ENCODE data around the gene MRPL58.

The MRPL58 gene

GRCh38 chr17:75063201-75063600 lies 50.7 kb downstream of the MRPL58 start:
- POLR2A ChIA-PET = interaction anchor here (0.5 kb wide), 1 partner anchor 11 kb away, joined by 3 read pairs; no protein-coding TSS in a partner anchor
- H3K4me3 ChIP-seq (ENCODE audit: low read depth, low read length) = no peak overlapping the region
- no peak for TF ChIP-seq CTCF (IDR thresholded peaks at IDR 0.05; ENCODE audit: insufficient read depth, low read length, missing control alignments)
- no peak for DNase-seq (ENCODE audit: low read depth, low spot score)
- CTCF ChIA-PET = interaction anchor here (0.8 to 12.2 kb wide), 9 partner anchors 11 to 349 kb away, joined by 3 to 146 read pairs (median 50); partner anchors contain the start of genes ARMC7, MIF4GD, NT5C and NUP85

GRCh38 chr17:75063626-75064025 lies 51.2 kb downstream of the MRPL58 start:
- DNase-seq (ENCODE audit: low read depth, low spot score) = no peak
- no peak overlapping the region for H3K4me3 ChIP-seq (ENCODE audit: low read depth, low read length)
- ChIA-PET CTCF (interaction anchor here (0.8 to 12.2 kb wide), 7 partner anchors 10 to 349 kb away, joined by 3 to 146 read pairs (median 50); partner anchors contain the start of genes ARMC7, NT5C and NUP85), POLR2A (no interaction called here)
- no peak for TF ChIP-seq CTCF (IDR thresholded peaks at IDR 0.05; ENCODE audit: insufficient read depth, low read length, missing control alignments)

- POLR2A ChIA-PET = no interaction called here
- DNase-seq (ENCODE audit: low read depth, low spot score) = no peak
- TF ChIP-seq CTCF (IDR thresholded peaks at IDR 0.05; ENCODE audit: insufficient read depth, low read length, missing control alignments) = no peak
- CTCF ChIA-PET = interaction anchor here (0.7 to 12.2 kb wide), 7 partner anchors 8 to 348 kb away, joined by 3 to 146 read pairs (median 5); partner anchors contain the start of genes ARMC7 and NUP85
- H3K4me3 ChIP-seq (ENCODE audit: low read depth, low read length) = no peak overlapping the region
Observed at GRCh38 chr17:75064040-75064439, 51.6 kb downstream of the MRPL58 start.

- DNase-seq (ENCODE audit: low read depth, low spot score) = no peak
- ChIA-PET POLR2A (no interaction called here), CTCF (interaction anchor here (0.7 to 12.2 kb wide), 5 partner anchors 9 to 138 kb away, joined by 4 to 146 read pairs (median 115); partner anchors contain the start of genes ARMC7 and NUP85)
- no peak overlapping the region for H3K4me3 ChIP-seq (ENCODE audit: low read depth, low read length)
- TF ChIP-seq CTCF (IDR thresholded peaks at IDR 0.05; ENCODE audit: insufficient read depth, low read length, missing control alignments) = no peak
Observed at GRCh38 chr17:75064460-75064859, 52.0 kb downstream of the MRPL58 start.

GRCh38 chr17:75064867-75065561 lies 52.5 kb downstream of the MRPL58 start:
- DNase-seq (ENCODE audit: low read depth, low spot score) = no peak
- no peak for TF ChIP-seq CTCF (IDR thresholded peaks at IDR 0.05; ENCODE audit: insufficient read depth, low read length, missing control alignments)
- ChIA-PET POLR2A (no interaction called here), CTCF (interaction anchor here (0.7 to 12.2 kb wide), 5 partner anchors 9 to 138 kb away, joined by 4 to 146 read pairs (median 115); partner anchors contain the start of genes ARMC7 and NUP85)
- no peak overlapping the region for H3K4me3 ChIP-seq (ENCODE audit: low read depth, low read length)

- no peak overlapping the region for H3K4me3 ChIP-seq (ENCODE audit: low read depth, low read length)
- POLR2A ChIA-PET = no interaction called here
- TF ChIP-seq CTCF (IDR thresholded peaks at IDR 0.05; ENCODE audit: insufficient read depth, low read length, missing control alignments) = no peak
- no peak for DNase-seq (ENCODE audit: low read depth, low spot score)
- CTCF ChIA-PET = interaction anchor here (0.7 to 1.3 kb wide), 3 partner anchors 40 to 136 kb away, joined by 3 to 4 read pairs (median 4); no protein-coding TSS in a partner anchor
Observed at GRCh38 chr17:75065562-75066151, 53.2 kb downstream of the MRPL58 start.

Measured in AG04449 (cell line).